HG03280 (cell line): ENCODE measurements around the gene DPY19L1.
A peak's percentile ranks its signal among the peaks of the same experiment; 100 is the strongest.
"Not testable (repeated sequence)": the region's sequence is repeated elsewhere in the genome, so short reads cannot be mapped to it uniquely, and the experiment has no call there.

Source experiments
- ATAC-seq: cut with Tn5 transposase; IDR thresholded peaks from one replicate; pipeline ENCODE4 v1.9.1; 2021; ENCODE audit warnings: mild to moderate bottlenecking, moderate library complexity; ENCODE audit not compliant: unreplicated experiment

Gene DPY19L1

GRCh38 chr7:35037211-35037525 is at the start of gene DPY19L1:
Gene DPY19L1 (minus strand): TSS chr7:35037485. CDS start chr7:35037394, 91 bp downstream.
- no peak for ATAC-seq

GRCh38 chr7:35079517-35079916 is 42.2 kb upstream of the DPY19L1 start:
- not testable (repeated sequence) for ATAC-seq

- ATAC-seq: not testable (repeated sequence)
These were observed 36.7 kb upstream of the DPY19L1 start for GRCh38 chr7:35074008-35074407.

- not testable (repeated sequence) for ATAC-seq
These were observed 35.9 kb upstream of the DPY19L1 start for GRCh38 chr7:35072950-35073827.

- not testable (repeated sequence) for ATAC-seq
These were observed 31.8 kb upstream of the DPY19L1 start for GRCh38 chr7:35069084-35069483.

GRCh38 chr7:35065382-35065781 is 28.1 kb upstream of the DPY19L1 start:
- not testable (repeated sequence) for ATAC-seq

GRCh38 chr7:35058571-35058970 is 21.3 kb upstream of the DPY19L1 start:
- ATAC-seq: not testable (repeated sequence)

GRCh38 chr7:35057505-35058451 is 20.5 kb upstream of the DPY19L1 start:
- not testable (repeated sequence) for ATAC-seq

GRCh38 chr7:35055733-35056132 is 18.4 kb upstream of the DPY19L1 start:
- not testable (repeated sequence) for ATAC-seq

GRCh38 chr7:35053488-35054175 is 16.3 kb upstream of the DPY19L1 start:
- ATAC-seq: not testable (repeated sequence)

- not testable (repeated sequence) for ATAC-seq
These were observed 11.1 kb upstream of the DPY19L1 start for GRCh38 chr7:35048390-35048789.

- ATAC-seq: not testable (repeated sequence)
These were observed 10.6 kb upstream of the DPY19L1 start for GRCh38 chr7:35047912-35048305.

GRCh38 chr7:35047263-35047911 is 10.1 kb upstream of the DPY19L1 start:
- ATAC-seq: not testable (repeated sequence)

GRCh38 chr7:35043301-35043700 is 6.0 kb upstream of the DPY19L1 start:
- ATAC-seq: not testable (repeated sequence)

- no peak for ATAC-seq
These were observed 3.6 kb upstream of the DPY19L1 start for GRCh38 chr7:35040906-35041305.

- no peak for ATAC-seq
These were observed 2.1 kb upstream of the DPY19L1 start for GRCh38 chr7:35039343-35039742.

- ATAC-seq: no peak
These were observed 1.1 kb upstream of the DPY19L1 start for GRCh38 chr7:35038354-35038753.

GRCh38 chr7:35037526-35038341 is 449 bp upstream of the DPY19L1 start:
- ATAC-seq: peak; percentile 87

GRCh38 chr7:35036361-35037171 is 719 bp downstream of the DPY19L1 start:
- no peak for ATAC-seq
